Fibroblast of skin of abdomen (primary cell): ENCODE measurements around the gene FAM20A.
A peak's percentile ranks its signal among the peaks of the same experiment; 100 is the strongest.
"Not testable (repeated sequence)": the region's sequence is repeated elsewhere in the genome, so short reads cannot be mapped to it uniquely, and the experiment has no call there.

Source experiments
- DNase-seq: peaks from one replicate; pipeline ENCODE4 v3.0.0-alpha.2; 2013

FAM20A gene

GRCh38 chr17:68564415-68565111 lies 36.6 kb downstream of the FAM20A start:
- no peak for DNase-seq

GRCh38 chr17:68562736-68563135 lies 38.4 kb downstream of the FAM20A start:
- DNase-seq: no peak

DNA sequence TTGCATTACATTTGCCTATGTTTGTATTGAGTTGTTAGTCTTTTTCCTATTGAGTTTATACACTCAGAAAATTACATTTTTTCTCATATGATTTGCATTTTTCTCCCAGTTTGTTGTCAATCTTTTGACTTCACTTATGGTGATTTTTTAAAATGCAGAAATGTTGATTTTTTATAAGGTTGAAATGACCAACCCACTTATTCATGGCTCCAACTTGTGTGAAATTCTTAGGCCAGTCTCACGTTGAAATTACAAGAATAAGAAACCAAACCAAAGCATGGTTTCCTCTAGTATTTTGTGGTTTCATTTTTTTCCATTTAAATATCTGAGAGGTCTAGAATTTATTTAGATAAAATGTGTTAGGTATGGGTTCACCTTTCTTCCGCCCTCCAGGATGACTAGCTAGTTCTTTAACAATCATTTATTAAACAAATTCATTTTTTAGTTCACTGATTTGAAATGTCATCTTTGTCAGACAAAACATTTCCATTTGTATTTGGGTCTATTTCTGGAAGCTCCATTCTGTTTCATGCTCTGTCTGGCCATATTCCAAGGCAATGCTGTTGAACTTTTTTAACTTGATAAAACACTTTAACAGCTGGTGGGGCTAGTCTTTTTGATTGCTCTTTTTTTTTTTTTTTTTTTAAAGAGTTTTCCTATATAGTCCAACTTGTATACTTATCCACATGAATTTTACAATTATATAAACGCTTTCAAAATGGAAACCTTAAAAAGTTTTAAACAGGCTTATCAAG lies 40.0 kb downstream of the FAM20A start:
- no peak for DNase-seq

DNA sequence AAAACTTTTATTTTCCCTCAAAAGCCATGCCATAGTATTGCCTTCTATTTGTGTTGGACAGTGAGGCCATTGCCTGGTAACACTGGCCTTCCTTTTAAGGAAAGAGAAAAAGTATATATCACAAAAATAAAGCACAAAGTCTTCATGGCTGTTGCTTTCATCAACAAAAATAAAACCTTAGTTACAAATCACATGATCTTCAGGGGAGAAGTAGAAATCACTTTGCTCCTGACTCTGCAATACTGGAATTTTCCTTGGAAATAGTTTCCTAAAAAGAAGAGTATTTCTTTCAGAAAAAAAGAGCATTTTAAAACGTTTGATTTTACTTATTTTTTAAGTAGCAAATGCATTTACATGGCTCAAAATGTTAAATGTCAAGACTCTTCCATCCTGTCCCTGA lies 41.9 kb downstream of the FAM20A start:
- DNase-seq: no peak

GRCh38 chr17:68556551-68556950 lies 44.6 kb downstream of the FAM20A start:
- DNase-seq: no peak

DNA sequence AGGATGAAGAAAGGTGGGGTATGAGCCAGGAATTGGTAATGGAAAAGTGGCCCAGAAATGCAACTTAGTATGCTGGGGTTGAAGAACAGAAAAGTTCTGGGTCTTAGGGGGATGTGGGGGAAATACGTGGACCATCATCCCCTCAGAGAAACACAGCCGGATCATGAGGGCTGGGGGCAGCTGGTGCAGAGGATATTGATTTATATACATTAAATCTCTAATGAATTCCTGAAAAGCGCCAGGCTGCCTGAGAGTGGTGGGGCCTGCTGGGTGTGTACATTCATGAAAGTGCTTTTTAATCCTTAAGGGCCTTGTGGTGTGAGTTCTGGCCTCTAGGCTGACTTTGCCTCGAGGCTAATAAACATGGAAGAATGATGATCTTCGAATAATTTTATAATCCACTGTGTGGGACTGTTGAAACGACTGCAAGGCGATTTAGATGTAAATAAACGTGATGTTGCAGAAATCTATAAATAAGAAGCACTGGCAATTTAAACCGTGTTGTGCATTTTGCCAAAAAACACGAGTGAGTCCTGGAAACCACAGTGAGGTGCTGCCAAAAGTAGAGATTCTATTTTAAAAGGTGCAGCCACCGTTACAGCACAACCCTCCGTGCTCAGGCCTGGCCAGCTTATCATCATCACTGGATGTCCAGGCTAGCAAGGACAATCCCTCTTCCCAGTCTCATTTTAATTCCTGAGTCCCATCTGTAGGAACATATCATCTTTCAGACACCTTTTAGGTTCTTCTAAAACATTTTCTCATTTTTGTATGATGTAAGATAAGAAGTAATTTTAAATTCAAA lies 56.9 kb downstream of the FAM20A start:
- DNase-seq: no peak

DNA sequence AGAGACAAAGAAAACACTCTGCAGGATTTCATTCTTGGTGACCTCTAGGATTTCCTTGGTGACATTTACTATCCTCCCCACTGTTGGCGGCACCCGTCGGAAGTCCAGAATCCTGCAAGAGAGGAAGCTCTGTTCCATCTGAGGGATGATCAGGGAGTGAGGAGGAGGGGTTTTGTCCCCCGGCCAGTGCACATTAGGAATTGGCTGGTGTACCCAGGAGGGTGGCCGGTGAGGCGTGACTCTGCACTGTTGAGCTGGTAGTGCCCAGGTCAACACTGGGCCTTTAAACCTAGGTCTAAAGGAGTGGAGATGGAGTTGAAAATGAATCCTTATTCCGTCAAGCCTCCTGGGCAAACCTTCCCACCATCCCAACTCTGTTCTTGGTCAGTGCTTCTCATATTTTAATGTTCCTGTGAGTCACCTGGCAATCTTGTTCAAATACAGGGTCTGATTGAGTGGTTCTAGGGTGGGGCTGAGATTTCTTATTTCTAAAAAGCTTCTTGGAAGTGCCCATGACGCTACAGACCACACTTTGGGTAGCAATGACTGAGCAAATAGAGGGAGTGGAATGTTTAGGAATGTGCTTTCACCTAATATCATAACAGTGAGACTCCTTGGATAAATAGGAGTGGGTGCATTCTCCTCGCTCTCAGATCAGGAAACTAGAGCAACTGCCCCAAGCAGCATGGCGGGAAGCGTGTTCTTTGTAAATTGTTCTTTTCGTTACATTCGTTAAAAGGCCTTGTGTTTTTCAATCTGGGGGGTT lies 58.3 kb downstream of the FAM20A start:
- DNase-seq: no peak

- no peak for DNase-seq
These were observed 59.4 kb downstream of the FAM20A start for GRCh38 chr17:68541816-68542215.

GRCh38 chr17:68540981-68541380 lies 60.2 kb downstream of the FAM20A start:
- no peak for DNase-seq

DNA sequence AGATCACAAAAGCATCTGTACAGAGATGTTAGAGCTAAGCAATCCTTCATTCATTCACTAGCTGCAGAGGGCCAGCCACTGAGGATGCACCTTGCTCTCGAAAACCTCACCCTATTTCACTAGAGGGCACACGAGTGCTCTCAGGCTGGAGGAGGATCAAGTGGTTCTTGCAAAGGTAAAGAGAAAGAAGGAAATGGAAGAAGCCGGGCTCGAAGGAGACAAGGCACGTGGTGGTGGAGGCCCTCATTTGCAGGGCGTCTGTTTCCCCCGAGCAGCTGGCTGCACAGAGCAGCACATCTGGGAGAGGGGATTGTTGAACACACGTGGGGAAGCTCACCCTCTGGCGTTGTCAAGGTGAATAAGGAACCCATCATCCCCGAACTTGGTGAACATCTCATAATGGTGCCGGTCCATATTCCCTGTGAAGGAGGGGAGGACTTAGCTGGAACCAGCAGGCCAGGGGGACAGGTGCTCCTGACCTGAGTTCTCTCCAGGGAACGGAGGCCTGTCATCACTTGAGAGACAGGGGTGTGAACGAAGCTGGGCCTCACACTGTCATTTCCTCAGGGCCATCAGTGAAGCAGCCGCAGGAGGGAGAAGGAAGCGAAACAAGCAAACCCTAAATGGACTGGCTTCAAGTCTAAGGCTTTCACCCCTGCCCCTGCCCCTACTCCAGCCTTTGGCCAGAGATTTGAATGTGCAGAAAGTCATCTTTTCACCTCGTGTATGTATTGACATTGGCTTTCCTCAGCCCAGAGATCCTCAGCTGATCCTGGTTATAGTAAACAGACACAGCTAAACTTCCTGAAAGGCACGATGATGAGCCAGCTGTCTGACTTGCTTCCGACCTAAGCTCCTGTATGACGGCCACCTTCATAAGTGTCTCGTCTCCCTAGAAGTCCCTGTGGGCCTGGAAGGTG lies 61.4 kb downstream of the FAM20A start:
- DNase-seq: peak; percentile 24

- DNase-seq: no peak
These were observed 65.2 kb downstream of the FAM20A start for GRCh38 chr17:68535922-68536321.

- DNase-seq: no peak
These were observed 66.5 kb downstream of the FAM20A start for GRCh38 chr17:68534695-68535088.

GRCh38 chr17:68533887-68534694 lies 67.1 kb downstream of the FAM20A start:
- DNase-seq: peak; percentile 49

- DNase-seq: no peak
These were observed 68.3 kb downstream of the FAM20A start for GRCh38 chr17:68532826-68533225.

DNA sequence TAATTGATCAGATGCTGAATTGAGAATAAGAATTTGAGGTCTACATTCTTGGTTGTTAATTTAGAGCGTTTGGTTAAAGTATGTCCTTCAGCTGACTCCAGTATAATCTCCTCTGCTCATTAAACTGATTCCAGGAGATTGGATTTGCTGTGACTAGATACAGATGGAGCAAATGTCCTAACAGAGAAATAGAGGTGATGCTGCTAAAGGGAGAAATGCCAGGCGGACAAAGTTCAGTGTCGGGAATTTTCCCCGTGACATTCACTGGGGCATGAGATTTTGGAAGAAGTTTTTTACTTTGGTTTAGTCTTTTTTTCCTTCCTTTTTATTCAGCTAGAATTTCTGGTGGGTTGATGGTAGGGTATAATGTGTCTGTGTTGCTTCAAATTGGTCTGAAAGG lies 69.9 kb downstream of the FAM20A start:
- no peak for DNase-seq

DNA sequence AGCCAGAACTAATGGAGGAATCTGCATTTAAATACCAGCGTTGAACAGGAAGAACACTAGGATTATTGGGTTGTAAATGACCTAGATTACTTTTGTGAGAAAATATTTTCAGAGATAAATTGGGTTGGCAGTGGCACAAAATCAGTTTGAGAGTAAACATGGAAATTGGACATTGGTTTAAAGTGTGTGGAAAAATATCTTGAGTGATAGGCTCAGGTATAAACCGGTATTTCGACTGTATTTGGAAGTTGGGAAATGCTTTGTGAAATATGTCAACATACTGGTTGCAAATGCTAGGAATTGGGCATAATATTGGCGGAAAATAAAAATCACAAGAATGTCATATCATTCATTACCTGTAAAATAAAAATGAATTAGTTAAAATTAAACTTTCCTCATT lies 73.9 kb downstream of the FAM20A start:
- no peak for DNase-seq

- no peak for DNase-seq
These were observed 74.6 kb downstream of the FAM20A start for GRCh38 chr17:68526548-68526947.

DNA sequence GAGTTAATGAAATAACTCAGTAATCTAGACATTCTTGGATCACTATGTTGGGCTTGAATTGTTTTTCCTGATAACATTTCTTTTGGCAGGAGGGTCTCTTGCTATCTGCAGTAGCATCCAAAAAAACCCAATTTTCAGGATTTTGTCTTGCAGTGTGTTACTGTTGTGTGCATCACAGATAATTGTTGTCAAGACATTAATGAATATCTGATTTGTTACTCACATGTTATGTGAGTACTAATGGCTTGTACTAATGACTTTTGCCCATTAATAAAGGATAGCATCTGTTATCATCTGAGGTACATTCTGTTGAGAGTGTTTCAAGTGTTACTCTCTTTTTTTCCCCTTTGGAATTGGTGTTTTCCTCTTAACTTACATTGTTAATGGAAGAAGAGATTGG lies 78.9 kb downstream of the FAM20A start:
- no peak for DNase-seq

DNA sequence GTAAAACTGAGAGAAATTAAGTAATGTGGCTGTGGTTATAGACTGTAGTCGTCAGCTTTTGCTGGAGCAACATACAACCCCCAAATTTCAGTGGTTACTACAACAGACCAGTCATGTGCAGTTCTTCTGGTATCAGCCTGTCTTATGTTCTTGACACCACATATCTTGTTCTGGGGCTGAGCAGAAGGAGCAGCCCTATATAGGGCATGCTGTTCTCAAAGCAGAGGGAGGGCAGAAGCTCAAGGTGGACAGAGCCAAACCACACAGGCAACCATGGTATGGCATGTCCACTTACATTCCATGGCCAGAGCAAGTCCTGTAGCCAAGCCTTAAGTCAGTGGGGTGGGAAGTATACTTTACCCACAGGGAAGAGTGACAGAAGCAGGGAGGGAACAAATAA lies 81.3 kb downstream of the FAM20A start:
- no peak for DNase-seq

- DNase-seq: not testable (repeated sequence)
These were observed 82.1 kb downstream of the FAM20A start for GRCh38 chr17:68519051-68519450.
